ENCODE data around the gene PGLYRP2. TPM values are rescaled to one million over a fixed set of nuclear protein-coding genes. Genes with fewer than 3 reads are reported as not detected.

Gene PGLYRP2
- total RNA-seq, 1 donor from 2014 or later: not detected

GRCh38 chr19:15445807-15446376, 33.4 kb downstream of the PGLYRP2 start:
- no peak for TF ChIP-seq CTCF (IDR thresholded peaks at IDR 0.05; ENCODE audit: unreplicated experiment)
- DNase-seq (ENCODE audit: low spot score, unreplicated experiment): no peak
- H3K27ac Mint-ChIP-seq: no peak overlapping the region
- H3K4me1 Mint-ChIP-seq (ENCODE audit: low read depth): peaks cover 8% of the 10 kb centered on the region
- H3K27me3 Mint-ChIP-seq: no peaks in the 10 kb centered on the region
- peaks cover 5% of the 10 kb centered on the region for H3K36me3 Mint-ChIP-seq (ENCODE audit: insufficient read depth)
- no peak overlapping the region for H3K4me3 Mint-ChIP-seq (ENCODE audit: low read depth)
- no peaks in the 10 kb centered on the region for H3K9me3 Mint-ChIP-seq (ENCODE audit: low read depth)

GRCh38 chr19:15445227-15445605, 34.1 kb downstream of the PGLYRP2 start:
- Mint-ChIP-seq H3K36me3 (ENCODE audit: insufficient read depth) (peaks cover 5% of the 10 kb centered on the region), H3K27me3 (no peaks in the 10 kb centered on the region), H3K27ac (no peak overlapping the region), H3K4me1 (ENCODE audit: low read depth) (peaks cover 6% of the 10 kb centered on the region), H3K4me3 (ENCODE audit: low read depth) (no peak overlapping the region), H3K9me3 (ENCODE audit: low read depth) (no peaks in the 10 kb centered on the region)
- no peak for TF ChIP-seq CTCF (IDR thresholded peaks at IDR 0.05; ENCODE audit: unreplicated experiment)
- no peak for DNase-seq (ENCODE audit: low spot score, unreplicated experiment)

- no peak for TF ChIP-seq CTCF (IDR thresholded peaks at IDR 0.05; ENCODE audit: unreplicated experiment)
- Mint-ChIP-seq H3K36me3 (ENCODE audit: insufficient read depth) (peaks cover 5% of the 10 kb centered on the region), H3K4me1 (ENCODE audit: low read depth) (peaks cover 6% of the 10 kb centered on the region), H3K4me3 (ENCODE audit: low read depth) (no peak overlapping the region), H3K9me3 (ENCODE audit: low read depth) (no peaks in the 10 kb centered on the region), H3K27me3 (no peaks in the 10 kb centered on the region), H3K27ac (no peak overlapping the region)
- DNase-seq (ENCODE audit: low spot score, unreplicated experiment): no peak
These were observed 34.6 kb downstream of the PGLYRP2 start for GRCh38 chr19:15444505-15445226.

GRCh38 chr19:15443838-15444237, 35.5 kb downstream of the PGLYRP2 start:
- no peak overlapping the region for H3K4me3 Mint-ChIP-seq (ENCODE audit: low read depth)
- TF ChIP-seq CTCF (IDR thresholded peaks at IDR 0.05; ENCODE audit: unreplicated experiment): no peak

GRCh38 chr19:15443325-15443724, 36.0 kb downstream of the PGLYRP2 start:
- Mint-ChIP-seq H3K27ac (no peak overlapping the region), H3K4me3 (ENCODE audit: low read depth) (no peak overlapping the region), H3K9me3 (ENCODE audit: low read depth) (no peaks in the 10 kb centered on the region), H3K4me1 (ENCODE audit: low read depth) (no peaks in the 10 kb centered on the region), H3K36me3 (ENCODE audit: insufficient read depth) (peaks cover 3% of the 10 kb centered on the region), H3K27me3 (no peaks in the 10 kb centered on the region)
- no peak for DNase-seq (ENCODE audit: low spot score, unreplicated experiment)
- TF ChIP-seq CTCF (IDR thresholded peaks at IDR 0.05; ENCODE audit: unreplicated experiment): no peak

More at GRCh38 chr19:15443838-15444237, 35.5 kb downstream of the PGLYRP2 start:
- Mint-ChIP-seq H3K4me1 (ENCODE audit: low read depth) (peaks cover 5% of the 10 kb centered on the region), H3K27me3 (no peaks in the 10 kb centered on the region), H3K36me3 (ENCODE audit: insufficient read depth) (peaks cover 5% of the 10 kb centered on the region), H3K9me3 (ENCODE audit: low read depth) (no peaks in the 10 kb centered on the region), H3K27ac (no peak overlapping the region)
- DNase-seq (ENCODE audit: low spot score, unreplicated experiment): no peak

Data from progenitor cell of endocrine pancreas (in vitro differentiated cells).